Spinal cord (tissue), 10 donors: ENCODE results near the gene UNC13D. TPM values are rescaled to one million over a fixed set of nuclear protein-coding genes. Genes with fewer than 3 reads are reported as not detected.
"Not testable (repeated sequence)": the region's sequence is repeated elsewhere in the genome, so short reads cannot be mapped to it uniquely, and the experiment has no call there.

ENCODE experiments used
- DNase-seq, 6 donors: peaks; one replicate each; pipeline versions ENCODE4 v3.0.0 to v3.0.0-alpha.2; 2013 to 2015; ENCODE audit warnings: low spot score in 6 of 6, low read depth in 4 of 6
- H3K27ac ChIP-seq: one replicate; pipeline ENCODE4 v1.5.1; 2013; ENCODE audit warnings: low read depth, low read length, control low read depth
- H3K27me3 ChIP-seq: one replicate; pipeline ENCODE4 v1.6.1; 2013; ENCODE audit warnings: low read length; ENCODE audit not compliant: control insufficient read depth, insufficient read depth
- H3K36me3 ChIP-seq: one replicate; pipeline ENCODE4 v1.6.1; 2013; ENCODE audit warnings: low read length; ENCODE audit not compliant: control insufficient read depth, insufficient read depth
- H3K4me1 ChIP-seq: one replicate; pipeline ENCODE4 v1.6.1; 2013; ENCODE audit warnings: low read length; ENCODE audit not compliant: control insufficient read depth, insufficient read depth
- H3K4me3 ChIP-seq: one replicate; pipeline ENCODE4 v1.5.1; 2013; ENCODE audit warnings: low read depth, low read length, control low read depth
- H3K9me3 ChIP-seq: one replicate; pipeline ENCODE4 v1.6.1; 2013; ENCODE audit warnings: low read length; ENCODE audit not compliant: control insufficient read depth, insufficient read depth
- WGBS: methylation state at CpG from one replicate; pipeline ENCODE4 v1.1.5; 2013; ENCODE audit warnings: missing lambda C conversion rate; ENCODE audit not compliant: insufficient coverage; 5-methylcytosine and 5-hydroxymethylcytosine counted together
- long read RNA-seq, 4 donors: transcript quantifications; one replicate each; lab custom pipeline, GENCODE V29; 2026
- polyA plus RNA-seq, 2 donors: library from polyadenylated mRNA; unstranded; fragments of 120-200 nt; gene quantifications; one replicate each; pipeline ENCODE4 v1.2.1, GENCODE V29; 2013; ENCODE audit not compliant: insufficient read length in 2 of 2
- total RNA-seq, 2 donors: library from RNA; depleted of rRNA in 1 of 2; stranded (reverse); fragments of 120-200 nt in 1 of 2; fragments of >200 nt in 1 of 2; gene quantifications; one replicate each; pipeline versions ENCODE4 v1.2.3 to v1.2.4, GENCODE V29; 2013 to 2014
- donor health status: healthy.

UNC13D gene
- 1 to 10 TPM; 3.1 to 4.0 TPM for total RNA-seq
- polyA plus RNA-seq, result 1 to 10 TPM; 5.3 to 6.1 TPM
- long read RNA-seq, donor 1, result 0 reads
- long read RNA-seq, donor 2, result 0 reads
- long read RNA-seq, donor 3, result 0 reads
- long read RNA-seq, donor 4, full-length matches to known transcripts, result 1 of 1 reads
- long read RNA-seq, donor 4, partial matches to known transcripts, result 0 of 1 reads
- long read RNA-seq, donor 4, other reads (novel, unspliced or antisense), result 0 of 1 reads

DNA sequence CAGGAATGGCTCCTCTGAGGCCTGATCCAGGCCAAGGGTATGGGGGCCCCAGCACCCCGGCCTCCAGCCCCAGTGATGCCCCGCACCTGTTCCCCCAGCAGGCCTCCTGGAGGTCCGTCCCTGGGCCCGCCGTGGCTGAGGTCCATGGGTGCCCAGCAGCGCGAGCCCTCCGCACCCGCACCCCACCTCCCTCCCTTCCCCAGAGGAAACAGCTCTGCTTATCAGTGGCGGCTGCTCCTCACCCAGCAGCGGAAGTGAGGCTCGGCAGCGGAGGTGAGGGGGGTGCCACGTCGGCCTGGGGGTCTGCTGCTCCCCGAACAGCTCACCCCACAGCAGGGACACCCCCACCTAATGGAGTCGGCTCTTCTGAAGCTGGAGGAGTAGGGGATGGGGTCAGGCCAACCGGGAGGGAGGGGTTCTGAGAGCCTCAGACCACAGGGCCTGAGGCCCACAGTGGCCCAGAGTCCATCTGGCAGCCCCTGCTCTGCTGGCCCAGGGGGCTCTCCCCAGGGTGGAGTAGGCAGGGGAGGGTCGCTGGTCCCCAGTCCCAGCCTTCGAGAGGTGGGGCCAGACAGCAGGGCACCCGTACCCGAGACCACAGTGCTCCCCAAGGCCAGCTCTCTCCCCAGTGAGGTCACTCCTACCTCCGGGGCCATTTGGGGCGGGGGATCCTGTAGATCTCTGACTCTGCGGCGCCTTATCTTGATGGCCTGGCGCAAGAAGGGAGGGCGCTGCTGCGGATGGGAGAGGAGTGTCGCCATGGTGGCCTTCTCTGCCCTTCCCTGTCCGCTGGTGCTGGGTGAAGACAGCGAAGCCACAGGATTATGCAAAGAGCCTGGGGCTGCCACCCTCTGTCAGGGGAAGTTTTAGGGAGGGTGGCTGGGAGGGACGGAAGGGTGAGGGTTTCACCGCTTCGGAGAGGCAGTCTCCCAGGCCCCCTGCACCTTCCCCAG lies at the start of gene UNC13D:
Gene UNC13D, minus strand, starts transcription at position 828 of the 953 bp plus-strand sequence. Its CDS starts 67 bp downstream, at position 761.
- H3K27me3 ChIP-seq, result no peaks in the 10 kb centered on the region
- no peak for DNase-seq
- H3K9me3 ChIP-seq, result no peaks in the 10 kb centered on the region
- H3K27ac ChIP-seq, result peak within 1 kb of the TSS; percentile 8
- WGBS, result 85% methylated on average over 23 of the region's 35 CpGs
- peaks cover 68% of the 10 kb centered on the region for H3K36me3 ChIP-seq
- peaks cover 46% of the 10 kb centered on the region for H3K4me1 ChIP-seq
- H3K4me3 ChIP-seq, result no peak within 1 kb of the TSS

DNA sequence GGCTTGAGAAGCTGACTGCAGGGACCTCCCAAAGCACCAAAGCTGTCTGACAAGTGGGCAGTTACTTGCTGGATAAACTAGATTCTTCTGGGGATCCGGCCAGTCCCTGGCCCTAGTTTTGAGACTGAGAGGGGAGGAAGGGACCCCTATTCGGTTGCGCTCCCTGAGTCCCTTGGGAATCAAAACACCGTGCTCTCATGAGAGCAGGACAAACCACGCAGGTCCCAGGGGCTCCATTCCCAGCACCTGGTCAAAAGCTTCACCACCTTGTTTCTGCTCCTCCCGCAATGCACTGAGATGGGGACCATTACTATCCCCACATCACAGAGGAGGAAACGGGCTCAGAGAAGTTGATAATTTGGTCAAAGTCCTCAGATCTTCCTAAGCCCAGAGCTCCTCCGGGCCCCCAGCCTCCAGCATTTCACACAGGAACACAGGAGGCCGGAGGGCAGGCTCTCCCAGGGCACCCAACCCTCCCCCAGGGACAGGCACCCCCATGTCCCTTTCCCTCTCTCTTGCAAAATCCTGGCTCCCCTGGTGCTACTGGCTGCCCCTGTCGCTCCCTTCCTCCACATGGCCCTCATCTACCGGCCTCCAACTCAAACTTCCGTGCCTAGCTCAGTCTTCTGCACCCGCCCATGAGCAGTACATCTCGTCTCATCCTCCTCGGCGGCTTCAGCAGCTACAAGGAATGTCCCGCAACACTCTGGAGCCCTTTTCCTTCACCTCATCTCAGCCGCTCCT lies 49.3 kb upstream of the UNC13D start:
- DNase-seq, result no peak
- Histone ChIP-seq H3K9me3 (no peaks in the 10 kb centered on the region), H3K27me3 (no peaks in the 10 kb centered on the region), H3K4me1 (peaks cover 53% of the 10 kb centered on the region), H3K36me3 (peaks cover 70% of the 10 kb centered on the region), H3K4me3 (no peak overlapping the region), H3K27ac (no peak overlapping the region)
- 87% methylated on average over 15 of the region's 18 CpGs for WGBS

DNA sequence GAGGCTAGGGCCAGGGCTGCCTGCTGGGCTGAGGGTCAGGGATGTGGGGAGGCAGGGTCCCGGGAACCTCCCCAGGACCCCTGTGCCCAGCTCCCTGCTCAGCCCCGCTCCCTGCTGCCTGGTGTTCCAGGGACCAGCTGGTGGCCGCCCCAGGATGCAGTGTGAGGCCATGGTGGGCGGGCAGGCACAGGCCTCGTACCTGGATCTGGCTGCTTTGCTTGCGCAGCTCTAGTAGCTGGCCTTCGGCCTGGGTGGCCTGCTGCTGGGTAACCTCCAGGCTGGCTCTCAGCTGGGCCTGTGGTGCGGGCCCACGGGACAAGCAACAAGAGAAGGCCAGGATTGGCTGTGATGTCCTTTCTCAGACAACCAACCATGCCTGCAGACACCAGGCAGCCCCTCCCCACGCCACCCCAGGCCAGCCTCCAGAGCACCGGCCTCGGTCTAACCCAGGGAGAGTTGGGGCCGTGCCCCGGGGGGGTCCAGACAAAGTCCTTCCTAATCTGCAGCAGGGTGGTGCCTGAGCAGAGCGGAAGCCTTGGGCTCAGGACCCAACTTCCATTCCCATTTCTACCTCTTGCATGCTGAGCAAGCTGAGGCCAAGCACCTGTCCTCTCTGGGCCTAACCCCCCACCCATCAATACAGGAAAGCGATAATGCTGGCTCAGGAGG lies 48.5 kb upstream of the UNC13D start:
- Histone ChIP-seq H3K4me3 (no peak overlapping the region), H3K27me3 (no peaks in the 10 kb centered on the region), H3K9me3 (no peaks in the 10 kb centered on the region), H3K4me1 (peaks cover 49% of the 10 kb centered on the region), H3K36me3 (peaks cover 65% of the 10 kb centered on the region), H3K27ac (no peak overlapping the region)
- 96% methylated on average over 16 of the region's 16 CpGs for WGBS
- no peak for DNase-seq

DNA sequence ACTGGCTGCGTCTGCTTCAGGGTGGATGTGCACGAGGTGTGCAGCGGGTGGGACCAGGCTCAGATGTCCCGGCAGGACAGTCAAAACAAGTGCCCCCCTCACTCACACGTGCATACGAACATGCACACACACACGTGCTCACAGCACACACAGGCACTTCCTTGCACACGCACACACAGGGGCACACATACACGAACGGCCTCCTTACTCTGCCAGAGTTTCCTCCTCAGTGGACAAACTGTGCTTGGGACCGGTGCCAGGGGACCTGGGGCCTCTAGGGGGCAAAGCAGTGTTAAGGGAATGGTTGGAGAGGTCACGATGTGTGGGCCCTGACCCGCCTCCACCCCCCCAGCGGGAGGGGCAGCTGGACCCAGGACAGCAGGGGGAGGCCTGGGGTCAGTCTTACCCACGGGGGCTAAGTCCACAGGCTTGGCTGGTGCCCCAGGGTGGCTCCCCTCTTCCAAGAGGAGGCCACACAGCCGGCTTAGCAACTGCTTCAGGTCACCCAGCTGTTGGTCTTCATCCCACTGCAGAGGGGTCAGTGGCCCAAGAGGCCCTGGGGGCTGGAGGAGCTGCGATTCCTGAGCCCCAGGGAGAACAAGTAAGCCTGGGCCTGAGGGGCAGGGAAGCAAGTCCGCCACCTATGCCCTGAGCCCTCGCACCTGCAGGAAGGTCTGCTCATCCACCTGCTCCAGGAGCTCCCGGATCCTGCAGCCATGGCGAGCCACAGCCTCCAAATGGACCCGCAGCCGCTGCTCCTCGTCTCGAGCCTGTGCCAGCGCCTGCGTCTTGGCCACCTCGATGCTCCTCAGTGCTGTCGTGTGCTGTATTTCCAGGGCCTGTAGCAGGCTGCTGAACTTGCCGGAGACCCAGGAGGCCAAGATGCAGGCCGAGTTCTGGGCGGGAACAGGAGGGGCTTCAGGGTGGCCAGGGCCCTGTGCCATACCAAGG lies 47.7 kb upstream of the UNC13D start:
- Histone ChIP-seq H3K27me3 (no peaks in the 10 kb centered on the region), H3K36me3 (peaks cover 59% of the 10 kb centered on the region), H3K4me3 (no peak overlapping the region), H3K9me3 (no peaks in the 10 kb centered on the region), H3K27ac (no peak overlapping the region), H3K4me1 (peaks cover 41% of the 10 kb centered on the region)
- WGBS, result 84% methylated on average over 24 of the region's 32 CpGs
- DNase-seq, result no peak

DNA sequence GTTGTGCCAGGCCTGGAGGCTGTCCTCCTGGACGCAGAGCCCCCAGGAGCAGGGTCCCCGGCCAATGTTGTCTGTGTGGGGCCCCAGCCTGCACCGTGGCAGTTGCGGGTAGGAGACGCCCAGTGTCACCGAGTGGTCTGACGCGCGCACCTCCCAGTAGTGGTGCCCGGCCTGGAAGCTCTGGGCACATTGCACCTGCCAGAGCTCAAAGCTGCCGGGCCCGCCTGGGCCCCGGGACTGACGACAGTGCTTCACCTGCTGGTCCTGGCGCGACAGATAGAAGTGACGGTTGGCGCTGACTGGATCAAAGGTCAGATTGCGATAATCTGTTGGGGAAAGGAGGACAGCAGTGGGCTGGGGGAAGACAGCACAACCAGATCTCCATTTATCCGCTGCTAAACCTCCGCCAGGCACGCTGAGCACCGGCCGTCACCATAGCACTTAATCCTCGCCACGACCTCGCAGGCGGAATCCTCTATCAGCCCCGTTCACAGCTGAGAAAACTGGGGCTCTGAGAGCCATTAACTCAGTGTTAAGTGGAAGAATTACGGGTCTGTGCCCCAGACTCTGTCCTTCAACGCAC lies 46.9 kb upstream of the UNC13D start:
- 90% methylated on average over 31 of the region's 31 CpGs for WGBS
- Histone ChIP-seq H3K4me3 (no peak overlapping the region), H3K27ac (no peak overlapping the region), H3K27me3 (no peaks in the 10 kb centered on the region), H3K36me3 (peaks cover 59% of the 10 kb centered on the region), H3K9me3 (no peaks in the 10 kb centered on the region), H3K4me1 (peaks cover 40% of the 10 kb centered on the region)
- no peak for DNase-seq

DNA sequence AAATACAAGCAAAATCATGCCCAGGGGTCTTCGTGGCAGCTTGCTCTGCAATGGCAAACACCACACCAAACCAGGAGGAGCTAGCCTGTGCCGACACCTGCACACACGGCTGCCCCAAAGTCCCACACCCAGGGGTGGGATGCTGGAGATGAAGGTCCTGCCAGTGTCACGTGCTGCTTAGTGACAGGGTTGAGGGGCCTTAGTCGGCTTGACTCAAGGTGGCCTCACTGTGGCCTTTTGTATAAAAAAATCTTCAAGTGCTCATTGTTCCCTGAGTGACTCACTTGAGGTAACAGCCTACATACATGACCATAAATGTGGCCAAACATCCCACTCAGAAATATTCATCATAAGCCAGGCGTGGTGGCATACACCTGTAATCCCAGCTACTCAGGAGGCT lies 45.2 kb upstream of the UNC13D start:
- Histone ChIP-seq H3K36me3 (peaks cover 51% of the 10 kb centered on the region), H3K4me3 (no peak overlapping the region), H3K9me3 (no peaks in the 10 kb centered on the region), H3K27me3 (no peaks in the 10 kb centered on the region), H3K4me1 (peaks cover 23% of the 10 kb centered on the region), H3K27ac (no peak overlapping the region)
- 51% methylated on average over 2 of the region's 6 CpGs for WGBS
- DNase-seq, result no peak

DNA sequence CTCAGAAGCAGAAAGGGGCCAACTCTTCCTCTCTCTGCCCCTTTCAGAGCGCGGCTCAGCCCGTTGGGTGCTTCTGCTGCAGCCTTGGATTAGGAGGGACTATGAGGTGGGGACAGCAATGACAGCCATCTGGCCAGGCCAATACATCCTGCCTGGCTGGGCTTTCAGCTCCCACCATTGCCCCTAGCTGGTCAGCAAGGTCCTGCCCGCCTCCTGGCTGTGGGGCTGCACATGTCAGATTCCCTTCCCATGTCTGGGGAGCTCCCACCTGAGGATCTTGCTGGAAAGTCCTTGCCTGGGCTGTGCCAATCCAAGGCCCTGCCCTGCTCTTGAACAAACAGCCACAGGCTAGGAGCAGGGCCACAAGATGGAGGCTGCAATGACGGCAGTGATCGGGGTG lies 44.3 kb upstream of the UNC13D start:
- no peak overlapping the region for H3K27ac ChIP-seq
- WGBS, result 100% methylated on average over 1 of the region's 6 CpGs
- no peak for DNase-seq
- peaks cover 15% of the 10 kb centered on the region for H3K4me1 ChIP-seq
- no peaks in the 10 kb centered on the region for H3K27me3 ChIP-seq
- peaks cover 44% of the 10 kb centered on the region for H3K36me3 ChIP-seq
- H3K4me3 ChIP-seq, result no peak overlapping the region
- H3K9me3 ChIP-seq, result no peaks in the 10 kb centered on the region

DNA sequence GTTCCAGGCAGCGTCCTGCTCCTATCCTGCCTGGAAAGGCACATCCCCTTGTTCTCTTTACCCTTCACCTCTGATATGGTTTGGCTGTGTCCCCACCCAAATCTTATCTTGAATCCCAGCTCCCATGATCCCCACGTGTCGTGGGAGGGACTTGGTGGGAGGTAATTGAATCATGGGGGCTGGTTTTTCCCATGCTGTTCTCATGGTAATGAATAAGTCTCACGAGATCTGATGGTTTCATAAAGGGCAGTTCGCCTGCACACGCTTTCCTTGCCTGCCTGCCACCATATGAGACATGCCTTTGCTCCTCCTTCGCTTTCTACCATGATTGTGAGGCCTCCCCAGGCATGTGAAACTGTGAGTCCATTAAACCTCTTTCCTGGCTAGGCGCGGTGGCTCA lies 41.7 kb upstream of the UNC13D start:
- DNase-seq, H3K9me3 ChIP-seq, H3K4me1 ChIP-seq, H3K4me3 ChIP-seq, H3K27me3 ChIP-seq, H3K27ac ChIP-seq: not testable (repeated sequence)
- peaks cover 19% of the 10 kb centered on the region for H3K36me3 ChIP-seq
- WGBS, result 86% methylated on average over 4 of the region's 9 CpGs
